Sigmoid colon (tissue), 7 donors: ENCODE data around the gene UMPS. TPM values are rescaled to one million over a fixed set of nuclear protein-coding genes. Genes with fewer than 3 reads are reported as not detected.

Experiments
- DNase-seq: peaks from one replicate; pipeline ENCODE4 v3.0.0-alpha.2; 2019
- H3K27ac ChIP-seq, 4 donors: fragments of 200-600 bp; sonication (generic); one replicate each; pipeline ENCODE4 v1.5.1; 2016 to 2019; ENCODE audit warnings: mild to moderate bottlenecking in 1 of 4
- H3K27me3 ChIP-seq, 3 donors: fragments of 200-600 bp; sonication (generic); one replicate each; pipeline ENCODE4 v1.5.1; 2019; ENCODE audit warnings: mild to moderate bottlenecking in 1 of 3
- H3K36me3 ChIP-seq, 4 donors: fragments of 200-600 bp; sonication (generic); one replicate each; pipeline ENCODE4 v1.5.1; 2016 to 2019
- H3K4me1 ChIP-seq, 4 donors: fragments of 200-600 bp; sonication (generic); one replicate each; pipeline ENCODE4 v1.5.1; 2017 to 2019
- H3K4me3 ChIP-seq, 4 donors: fragments of 200-600 bp; sonication (generic); one replicate each; pipeline ENCODE4 v1.5.1; 2017 to 2019; ENCODE audit warnings: mild to moderate bottlenecking in 2 of 4, moderate library complexity in 1 of 4
- H3K9me3 ChIP-seq, 4 donors: fragments of 200-600 bp in 3 of 4; sonication (generic) in 3 of 4; one replicate each; pipeline versions ENCODE4 v1.5.1 to v1.6.1; 2013 to 2019
- CTCF ChIP-seq, 4 experiments: fragments of 450-650 bp in 3 of 4; fragments of 200-600 bp in 1 of 4; IDR thresholded peaks; one replicate each; pipeline ENCODE4 v1.5.1; 2016 to 2019; ENCODE audit warnings: antibody characterized with exemption in 4 of 4, mild to moderate bottlenecking in 3 of 4, moderate library complexity in 2 of 4
- EP300 ChIP-seq, 4 donors: sonication (generic); formaldehyde crosslinking; IDR thresholded peaks; one replicate each; pipeline ENCODE4 v1.6.1; 2017; ENCODE audit warnings: antibody characterized with exemption in 4 of 4
- POLR2A ChIP-seq, 2 donors: fragments of 450-650 bp; IDR thresholded peaks; one replicate each; pipeline ENCODE4 v1.6.1; 2016; ENCODE audit warnings: antibody characterized with exemption in 2 of 2, mild to moderate bottlenecking in 2 of 2, moderate library complexity in 2 of 2
- POLR2AphosphoS5 ChIP-seq, 4 donors: sonication (generic); formaldehyde crosslinking; IDR thresholded peaks; one replicate each; pipeline ENCODE4 v1.6.1; 2017; ENCODE audit warnings: antibody characterized with exemption in 4 of 4
- WGBS, 2 donors: extraction: QIAGEN DNeasy Blood & Tissue Kit; methylation state at CpG; one replicate each; pipeline ENCODE4 v1.1.7; 2013; 5-methylcytosine and 5-hydroxymethylcytosine counted together
- intact Hi-C: fragments of 100-400 bp; cut with DNase I; formaldehyde crosslinking; loops from one replicate; pipeline ENCODE4 v1.15.1; 2023
- polyA plus RNA-seq, 3 donors: library from polyadenylated mRNA; stranded (reverse); fragments of 200-250 nt; gene quantifications; one replicate each; pipeline ENCODE4 v1.2.3, GENCODE V29; 2013
- total RNA-seq, 4 donors: library from RNA; depleted of rRNA; stranded (reverse); fragments of >200 nt; gene quantifications; one replicate each; pipeline ENCODE4 v1.1.0, GENCODE V29; 2016
- donor health status: healthy with polysubstance abuse.
- donor health status: Bipolar disorder and iron deficiency.
- donor health status: healthy.

The UMPS gene
- total and polyA plus RNA-seq, 7 donors = 16.7 to 25.1 (median 20.3) TPM

DNA sequence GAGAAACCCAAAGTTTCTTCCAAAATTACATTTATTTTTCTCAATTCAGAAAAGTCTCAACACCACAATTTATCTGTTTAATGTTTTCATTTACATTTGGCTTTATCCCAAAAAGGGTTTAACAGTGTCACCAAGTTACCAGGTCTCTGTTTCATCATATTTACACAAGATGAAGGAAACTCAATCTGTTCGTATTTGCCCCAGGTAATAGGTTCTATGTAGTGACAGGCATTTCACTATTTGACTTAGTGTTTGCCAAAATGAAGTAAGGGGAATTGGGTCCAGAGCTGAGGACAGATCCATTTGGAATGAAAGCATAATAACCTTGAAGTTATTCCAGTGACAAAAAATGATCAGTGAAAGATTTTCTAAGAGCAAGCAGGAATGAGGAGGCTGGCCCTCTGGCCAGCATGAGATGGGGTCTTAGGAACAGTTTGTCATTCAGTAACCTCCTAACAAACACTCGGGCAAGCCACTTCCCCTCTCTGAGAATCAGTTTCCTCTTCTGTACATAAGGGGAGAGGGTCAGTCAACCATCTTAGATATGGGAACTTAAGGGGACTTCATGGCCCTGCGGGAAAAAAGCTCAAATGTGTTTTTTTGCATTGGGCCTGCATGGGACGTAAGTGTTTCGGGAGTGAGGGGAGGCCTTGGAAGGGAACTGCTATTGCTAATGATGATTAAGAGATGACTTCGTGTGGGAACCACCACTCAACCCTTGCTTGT is 31.8 kb downstream of the UMPS start:
- WGBS, 2 donors = 78 to 80% methylated on average over 6 of the region's 6 CpGs
- intact Hi-C loops = loop anchor here (1.0 kb wide), 1 partner anchor 139 kb away; no protein-coding TSS in a partner anchor
- Histone ChIP-seq H3K9me3 (no peaks in the 10 kb centered on the region), H3K4me3 (no peak overlapping the region), H3K27me3 (no peaks in the 10 kb centered on the region), H3K36me3 (peaks cover 3 to 44% (median 34%) of the 10 kb centered on the region in 4 donors), H3K27ac (peak overlapping the region; percentile 43 to 76 (median 66)), H3K4me1 (peaks cover 0 to 19% (median 16%) of the 10 kb centered on the region in 4 donors)
- TF ChIP-seq CTCF (IDR thresholded peaks at IDR 0.05) = no peak
- no peak for DNase-seq

DNA sequence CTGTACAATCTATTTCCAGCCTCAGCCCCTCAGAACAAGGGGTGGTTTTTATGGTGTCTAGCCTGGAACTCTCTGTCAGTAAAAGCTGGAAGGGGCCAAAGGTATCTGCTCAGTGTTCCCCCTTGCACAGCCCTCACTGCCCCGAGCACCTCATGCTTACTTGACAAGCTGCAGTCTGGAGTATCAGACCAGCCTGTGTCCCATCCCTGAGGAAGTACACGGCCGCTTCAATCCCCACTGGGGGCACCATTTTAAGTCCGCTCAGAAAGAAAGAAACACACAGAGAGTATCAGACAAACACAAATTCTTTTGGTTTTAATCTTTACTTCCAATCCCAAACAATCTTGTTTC is 32.4 kb downstream of the UMPS start:
- 89 to 95% methylated on average over 4 of the region's 4 CpGs for WGBS, 2 donors
- H3K4me1 ChIP-seq = peaks cover 0 to 19% (median 16%) of the 10 kb centered on the region in 4 donors
- H3K36me3 ChIP-seq = peaks cover 3 to 50% (median 37%) of the 10 kb centered on the region in 4 donors
- peak overlapping the region; percentile 43 to 76 (median 66) for H3K27ac ChIP-seq
- TF ChIP-seq POLR2AphosphoS5 (IDR thresholded peaks at IDR 0.05) (no peak), POLR2A (IDR thresholded peaks at IDR 0.05) (no peak), EP300 (IDR thresholded peaks at IDR 0.05) (no peak), CTCF (IDR thresholded peaks at IDR 0.05) (no peak)
- no peak overlapping the region for H3K4me3 ChIP-seq
- no peaks in the 10 kb centered on the region for H3K27me3 ChIP-seq
- no peak for DNase-seq
- no peaks in the 10 kb centered on the region for H3K9me3 ChIP-seq
- intact Hi-C loops = no loop called here

DNA sequence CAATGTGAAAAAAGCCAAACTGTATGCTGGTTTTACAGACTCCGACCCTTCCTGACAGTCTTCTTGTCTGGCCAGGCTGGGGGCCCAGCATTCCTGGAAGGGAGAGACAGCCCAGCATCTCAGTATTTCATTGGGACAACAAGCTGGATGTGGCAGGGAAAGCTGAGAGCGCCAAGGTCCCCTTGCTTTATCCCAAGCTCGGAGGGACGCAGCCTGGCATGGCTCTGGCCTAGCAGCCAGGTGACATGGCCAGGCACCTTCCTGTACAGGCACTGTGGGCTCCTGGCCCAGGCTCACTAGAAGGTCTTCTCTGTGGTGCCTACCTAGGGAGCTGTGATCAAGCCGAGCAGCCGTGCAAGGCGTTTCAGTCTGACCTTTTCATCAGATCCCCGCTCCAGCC is 33.0 kb downstream of the UMPS start:
- intact Hi-C loops = no loop called here
- Histone ChIP-seq H3K4me3 (no peak overlapping the region), H3K27ac (peak overlapping the region in 1 of 4 donors; percentile 69), H3K27me3 (no peaks in the 10 kb centered on the region), H3K9me3 (no peaks in the 10 kb centered on the region), H3K4me1 (peaks cover 0 to 19% (median 16%) of the 10 kb centered on the region in 4 donors), H3K36me3 (peaks cover 3 to 55% (median 41%) of the 10 kb centered on the region in 4 donors)
- TF ChIP-seq CTCF (IDR thresholded peaks at IDR 0.05) = no peak
- no peak for TF ChIP-seq EP300 (IDR thresholded peaks at IDR 0.05)
- no peak for TF ChIP-seq POLR2A (IDR thresholded peaks at IDR 0.05)
- TF ChIP-seq POLR2AphosphoS5 (IDR thresholded peaks at IDR 0.05) = no peak
- DNase-seq = no peak
- 90 to 97% methylated on average over 8 of the region's 8 CpGs for WGBS, 2 donors

DNA sequence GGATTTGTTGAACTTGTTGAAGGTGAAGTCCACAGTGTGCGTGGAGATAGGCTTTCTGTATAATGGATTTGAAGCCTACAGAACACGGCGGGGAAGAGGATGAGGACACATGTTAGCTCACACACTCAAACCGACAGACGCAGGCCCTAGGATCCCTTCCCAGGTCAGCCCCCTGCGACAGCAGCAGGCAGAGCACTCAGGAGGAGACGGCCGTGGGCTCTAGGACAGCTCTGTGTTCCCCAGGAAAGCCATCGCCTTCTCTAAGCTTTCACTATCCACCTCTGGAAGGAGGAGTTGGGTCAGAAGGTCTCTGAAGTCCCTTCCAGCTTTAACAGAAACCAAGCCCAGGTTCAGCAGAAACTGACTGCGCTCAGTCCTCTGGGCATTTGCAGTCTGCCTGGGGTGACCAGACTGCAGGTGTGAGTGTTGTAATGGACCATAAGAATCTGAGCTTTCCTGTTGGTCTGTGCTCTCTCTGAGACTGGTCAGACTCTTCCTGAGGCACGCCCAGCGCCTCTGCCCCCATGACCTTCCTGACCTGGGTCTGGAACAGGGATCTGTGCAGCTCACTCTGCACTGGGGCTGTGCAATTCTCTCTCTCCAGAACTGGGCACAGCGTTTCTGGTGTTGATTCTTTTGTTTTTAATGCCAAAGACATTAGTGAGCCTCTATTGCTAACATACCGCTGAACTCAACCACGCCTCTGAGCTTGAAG is 33.5 kb downstream of the UMPS start:
- Histone ChIP-seq H3K27me3 (no peaks in the 10 kb centered on the region), H3K9me3 (no peaks in the 10 kb centered on the region), H3K4me3 (no peak overlapping the region), H3K36me3 (peaks cover 3 to 61% (median 47%) of the 10 kb centered on the region in 4 donors), H3K27ac (peak overlapping the region in 1 of 4 donors; percentile 69), H3K4me1 (peaks cover 0 to 19% (median 16%) of the 10 kb centered on the region in 4 donors)
- intact Hi-C loops = no loop called here
- 93 to 94% methylated on average over 15 of the region's 15 CpGs for WGBS, 2 donors
- no peak for DNase-seq
- TF ChIP-seq EP300 (IDR thresholded peaks at IDR 0.05) = no peak
- TF ChIP-seq POLR2AphosphoS5 (IDR thresholded peaks at IDR 0.05) = no peak
- no peak for TF ChIP-seq CTCF (IDR thresholded peaks at IDR 0.05)
- no peak for TF ChIP-seq POLR2A (IDR thresholded peaks at IDR 0.05)
